ENCODE data around the gene CNTFR. TPM values are rescaled to one million over a fixed set of nuclear protein-coding genes. Genes with fewer than 3 reads are reported as not detected.

Gene CNTFR
- total RNA-seq, 2 experiments from 2014 or later = not detected

DNA sequence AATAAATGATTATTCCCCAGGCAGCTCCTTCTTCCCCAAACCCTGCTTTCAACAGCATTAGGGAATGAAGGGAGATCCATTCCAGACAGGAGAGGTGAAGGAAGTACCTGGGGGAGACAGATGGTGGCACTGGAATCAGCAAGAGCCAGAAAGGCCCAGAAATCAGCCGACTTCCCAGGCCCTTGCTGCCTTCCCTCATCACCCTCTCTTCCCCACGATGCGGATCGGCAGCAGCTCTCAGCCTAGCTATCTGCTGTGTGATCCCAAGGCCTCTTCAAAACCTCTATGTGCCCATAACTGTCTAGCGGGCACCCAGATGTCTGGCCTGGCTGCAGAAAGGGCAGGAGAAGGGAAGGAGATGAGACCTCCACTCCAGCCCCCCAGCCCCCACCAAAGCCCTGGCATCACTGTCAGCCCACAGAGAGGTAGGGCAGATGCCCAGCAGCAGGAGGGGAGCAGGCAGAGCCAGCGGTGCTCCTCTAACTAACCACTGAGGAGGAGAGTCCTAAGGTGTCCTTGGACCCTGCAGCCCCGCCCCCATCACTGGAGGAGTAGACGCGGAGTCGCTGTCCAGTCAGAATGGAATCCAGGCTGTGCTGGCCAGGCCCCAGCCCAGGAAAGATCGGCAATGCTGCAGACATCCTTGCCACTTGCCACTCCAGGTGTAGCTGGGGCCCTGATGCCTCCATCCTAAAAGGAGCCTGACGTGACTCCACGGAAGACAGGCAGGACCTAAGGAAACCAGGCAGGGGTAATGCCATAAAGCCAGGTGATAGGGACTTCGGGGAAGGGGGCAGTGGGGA lies 12.7 kb downstream of the CNTFR start:
- H3K9me2 ChIP-seq (ENCODE audit: insufficient read depth, low read length) = no peaks in the 10 kb centered on the region
- H2AFZ ChIP-seq (ENCODE audit: low read length) = no peak overlapping the region
- H3K36me3 ChIP-seq (ENCODE audit: insufficient read depth, low read length) = no peaks in the 10 kb centered on the region
- intact Hi-C loops (cut with micrococcal nuclease; ENCODE audit: unreplicated experiment) = no loop called here
- H4K20me1 ChIP-seq (ENCODE audit: insufficient read depth, low read length) = no peaks in the 10 kb centered on the region
- no peak overlapping the region for H3K27ac ChIP-seq (ENCODE audit: low read depth, low read length, poor library complexity, severe bottlenecking)
- H3K79me2 ChIP-seq (ENCODE audit: insufficient read depth, low read depth, low read length) = no peaks in the 10 kb centered on the region
- no peaks in the 10 kb centered on the region for H3K4me1 ChIP-seq (ENCODE audit: insufficient read depth, low read length, poor library complexity, severe bottlenecking)
- DNase-seq (ENCODE audit: low spot score) = no peak
- no peak overlapping the region for H3K4me2 ChIP-seq (ENCODE audit: low read length)
- ChIA-PET CTCF (ENCODE audit: unreplicated experiment) (no interaction called here), POLR2A (no interaction called here)
- no peaks in the 10 kb centered on the region for H3K9me3 ChIP-seq (ENCODE audit: low read length)
- no peak overlapping the region for H3K4me3 ChIP-seq (ENCODE audit: low read depth, low read length, poor library complexity, severe bottlenecking)
- no TSS peak for BruUV-seq (replicated peaks)
- TF ChIP-seq, protein P1, sequence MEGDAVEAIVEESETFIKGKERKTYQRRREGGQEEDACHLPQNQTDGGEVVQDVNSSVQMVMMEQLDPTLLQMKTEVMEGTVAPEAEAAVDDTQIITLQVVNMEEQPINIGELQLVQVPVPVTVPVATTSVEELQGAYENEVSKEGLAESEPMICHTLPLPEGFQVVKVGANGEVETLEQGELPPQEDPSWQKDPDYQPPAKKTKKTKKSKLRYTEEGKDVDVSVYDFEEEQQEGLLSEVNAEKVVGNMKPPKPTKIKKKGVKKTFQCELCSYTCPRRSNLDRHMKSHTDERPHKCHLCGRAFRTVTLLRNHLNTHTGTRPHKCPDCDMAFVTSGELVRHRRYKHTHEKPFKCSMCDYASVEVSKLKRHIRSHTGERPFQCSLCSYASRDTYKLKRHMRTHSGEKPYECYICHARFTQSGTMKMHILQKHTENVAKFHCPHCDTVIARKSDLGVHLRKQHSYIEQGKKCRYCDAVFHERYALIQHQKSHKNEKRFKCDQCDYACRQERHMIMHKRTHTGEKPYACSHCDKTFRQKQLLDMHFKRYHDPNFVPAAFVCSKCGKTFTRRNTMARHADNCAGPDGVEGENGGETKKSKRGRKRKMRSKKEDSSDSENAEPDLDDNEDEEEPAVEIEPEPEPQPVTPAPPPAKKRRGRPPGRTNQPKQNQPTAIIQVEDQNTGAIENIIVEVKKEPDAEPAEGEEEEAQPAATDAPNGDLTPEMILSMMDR (conservative IDR thresholded peaks at IDR 0.05; ENCODE audit: low read length) = no peak
- no peak for TF ChIP-seq EZH2phosphoT487 (IDR thresholded peaks at IDR 0.05; ENCODE audit: borderline replicate concordance, low read depth, low read length)

DNA sequence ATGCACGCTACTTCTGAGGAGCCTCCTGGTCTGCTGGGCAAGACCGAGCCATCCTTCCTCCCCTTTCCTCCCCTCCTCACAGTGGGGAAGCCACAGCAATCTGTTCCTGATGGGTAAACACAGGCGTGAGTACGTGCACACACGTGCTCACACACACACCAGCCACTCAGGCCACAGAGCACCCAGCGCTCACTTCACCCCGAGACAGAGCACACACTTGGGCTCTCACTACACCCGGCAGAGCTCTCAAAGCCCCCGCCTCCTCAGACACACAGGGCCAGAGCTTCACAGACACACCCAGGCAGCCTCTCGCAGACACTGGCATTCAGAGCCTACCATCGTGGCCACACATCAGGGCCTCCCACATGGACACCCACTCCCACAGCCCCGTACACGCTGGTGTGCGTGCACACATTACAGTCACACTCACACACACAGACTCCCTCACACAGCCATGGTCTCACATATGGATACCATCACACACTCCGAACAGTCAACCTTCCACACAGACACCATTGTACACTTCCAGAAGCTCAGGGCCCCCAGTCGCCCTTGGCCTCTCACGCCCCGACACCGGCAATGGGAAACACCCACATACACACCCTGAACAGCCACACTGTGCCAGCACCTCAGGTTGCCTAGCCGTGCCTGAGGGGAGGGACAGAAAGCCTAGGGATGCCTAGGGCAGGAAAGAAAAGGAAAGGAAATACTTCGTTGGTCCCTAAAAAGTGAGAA lies 13.5 kb downstream of the CNTFR start:
- TF ChIP-seq EZH2phosphoT487 (IDR thresholded peaks at IDR 0.05; ENCODE audit: borderline replicate concordance, low read depth, low read length) = no peak
- TF ChIP-seq, protein P1 (conservative IDR thresholded peaks at IDR 0.05; ENCODE audit: low read length) = no peak

DNA sequence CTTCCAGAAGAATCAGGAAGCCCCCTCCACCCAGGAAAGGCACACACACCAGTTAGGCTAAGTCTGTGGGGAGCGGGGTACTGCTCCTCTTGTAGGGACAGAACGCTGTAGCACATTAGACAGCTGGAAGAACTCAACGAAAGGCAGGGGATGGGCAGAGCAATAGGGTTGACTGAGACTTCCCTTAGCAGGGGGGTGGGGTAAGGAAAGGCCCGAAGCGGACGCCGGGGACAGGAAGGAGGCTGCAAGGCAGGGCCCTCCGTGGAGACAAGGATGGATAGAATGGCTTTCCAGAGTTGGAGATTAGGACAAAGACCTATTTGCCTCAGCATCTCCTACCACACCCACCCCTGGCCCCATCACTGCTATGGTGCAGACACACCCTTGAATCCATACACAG lies 14.3 kb downstream of the CNTFR start:
- Histone ChIP-seq H3K9me3 (ENCODE audit: low read length) (no peaks in the 10 kb centered on the region), H3K36me3 (ENCODE audit: insufficient read depth, low read length) (no peaks in the 10 kb centered on the region), H3K4me1 (ENCODE audit: insufficient read depth, low read length, poor library complexity, severe bottlenecking) (no peaks in the 10 kb centered on the region), H3K9me2 (ENCODE audit: insufficient read depth, low read length) (no peaks in the 10 kb centered on the region), H3K27ac (ENCODE audit: low read depth, low read length, poor library complexity, severe bottlenecking) (no peak overlapping the region), H4K20me1 (ENCODE audit: insufficient read depth, low read length) (no peaks in the 10 kb centered on the region), H2AFZ (ENCODE audit: low read length) (no peak overlapping the region), H3K79me2 (ENCODE audit: insufficient read depth, low read depth, low read length) (no peaks in the 10 kb centered on the region), H3K4me3 (ENCODE audit: low read depth, low read length, poor library complexity, severe bottlenecking) (no peak overlapping the region), H3K4me2 (ENCODE audit: low read length) (no peak overlapping the region)
- BruUV-seq (replicated peaks) = no TSS peak
- no peak for DNase-seq (ENCODE audit: low spot score)
- POLR2A ChIA-PET = no interaction called here
- CTCF ChIA-PET (ENCODE audit: unreplicated experiment) = no interaction called here
- TF ChIP-seq EZH2phosphoT487 (IDR thresholded peaks at IDR 0.05; ENCODE audit: borderline replicate concordance, low read depth, low read length) = no peak
- TF ChIP-seq, protein P1 (conservative IDR thresholded peaks at IDR 0.05; ENCODE audit: low read length) = no peak
- intact Hi-C loops (cut with micrococcal nuclease; ENCODE audit: unreplicated experiment) = no loop called here

More for the DNA sequence above, 13.5 kb downstream of the CNTFR start:
- Histone ChIP-seq H3K4me3 (ENCODE audit: low read depth, low read length, poor library complexity, severe bottlenecking) (no peak overlapping the region), H3K27ac (ENCODE audit: low read depth, low read length, poor library complexity, severe bottlenecking) (no peak overlapping the region), H3K9me2 (ENCODE audit: insufficient read depth, low read length) (no peaks in the 10 kb centered on the region), H3K4me2 (ENCODE audit: low read length) (no peak overlapping the region), H4K20me1 (ENCODE audit: insufficient read depth, low read length) (no peaks in the 10 kb centered on the region), H2AFZ (ENCODE audit: low read length) (no peak overlapping the region), H3K4me1 (ENCODE audit: insufficient read depth, low read length, poor library complexity, severe bottlenecking) (no peaks in the 10 kb centered on the region), H3K9me3 (ENCODE audit: low read length) (no peaks in the 10 kb centered on the region), H3K79me2 (ENCODE audit: insufficient read depth, low read depth, low read length) (no peaks in the 10 kb centered on the region), H3K36me3 (ENCODE audit: insufficient read depth, low read length) (no peaks in the 10 kb centered on the region)
- intact Hi-C loops (cut with micrococcal nuclease; ENCODE audit: unreplicated experiment) = no loop called here
- ChIA-PET POLR2A (no interaction called here), CTCF (ENCODE audit: unreplicated experiment) (no interaction called here)
- no peak for DNase-seq (ENCODE audit: low spot score)
- no TSS peak for BruUV-seq (replicated peaks)

Measured in OCI-LY7 (cell line).